GM21447 (cell line): Measurements from ENCODE around the gene NLRP9.

ENCODE experiments used
- ATAC-seq: cut with Tn5 transposase; IDR thresholded peaks from one replicate; pipeline ENCODE4 v1.9.1; 2021; ENCODE audit not compliant: unreplicated experiment

Gene NLRP9

GRCh38 chr19:55704494-55705245, 33.5 kb downstream of the NLRP9 start:
- no peak for ATAC-seq

GRCh38 chr19:55703790-55704215, 34.4 kb downstream of the NLRP9 start:
- no peak for ATAC-seq

DNA sequence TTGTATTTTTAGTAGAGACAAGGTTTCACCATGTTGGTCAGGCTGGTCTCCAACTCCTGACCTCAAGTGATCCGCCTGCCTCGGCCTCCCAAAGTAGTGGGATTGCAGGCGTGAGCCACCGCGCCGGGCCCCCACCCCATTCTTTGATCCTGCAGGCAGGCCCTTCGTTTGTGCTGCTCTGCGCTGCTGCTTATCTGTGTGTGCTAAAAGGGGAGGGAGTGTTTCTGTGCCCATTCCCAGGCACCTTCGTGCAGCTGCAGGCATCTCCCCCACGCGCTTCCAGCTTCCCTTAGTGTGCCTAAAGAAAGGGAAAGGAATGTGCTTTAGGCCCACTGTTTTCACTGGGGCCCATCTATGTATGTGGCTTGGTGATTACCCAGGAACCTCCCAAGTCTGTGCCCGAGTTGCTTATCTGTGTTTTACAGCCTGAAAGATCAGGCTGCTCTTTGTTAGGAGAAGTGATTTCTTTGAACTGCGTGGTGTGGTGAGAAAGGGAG, 36.0 kb downstream of the NLRP9 start:
- no peak for ATAC-seq

GRCh38 chr19:55700813-55701212, 37.4 kb downstream of the NLRP9 start:
- ATAC-seq, result no peak

GRCh38 chr19:55699221-55699620, 39.0 kb downstream of the NLRP9 start:
- ATAC-seq, result no peak

DNA sequence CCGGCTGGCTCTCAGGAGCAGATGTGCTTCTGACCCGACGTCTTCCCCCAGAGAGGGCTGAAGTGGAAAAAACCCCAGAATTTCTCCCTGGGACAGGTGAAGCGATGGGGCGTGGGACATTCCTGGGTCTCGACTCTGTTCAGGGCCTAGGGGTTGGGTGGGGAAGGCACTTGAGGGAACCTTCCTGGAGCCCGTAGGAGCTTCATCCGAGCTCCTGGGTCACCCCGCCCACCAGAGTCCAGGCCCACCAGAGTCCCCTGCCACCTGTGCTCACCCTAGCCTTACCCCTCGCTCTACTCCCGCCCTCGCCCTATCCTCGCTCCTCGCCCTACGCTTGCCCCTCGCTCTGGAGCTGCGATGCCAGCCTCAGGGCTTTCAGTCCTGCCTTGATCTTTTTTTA, 39.9 kb downstream of the NLRP9 start:
- no peak for ATAC-seq

DNA sequence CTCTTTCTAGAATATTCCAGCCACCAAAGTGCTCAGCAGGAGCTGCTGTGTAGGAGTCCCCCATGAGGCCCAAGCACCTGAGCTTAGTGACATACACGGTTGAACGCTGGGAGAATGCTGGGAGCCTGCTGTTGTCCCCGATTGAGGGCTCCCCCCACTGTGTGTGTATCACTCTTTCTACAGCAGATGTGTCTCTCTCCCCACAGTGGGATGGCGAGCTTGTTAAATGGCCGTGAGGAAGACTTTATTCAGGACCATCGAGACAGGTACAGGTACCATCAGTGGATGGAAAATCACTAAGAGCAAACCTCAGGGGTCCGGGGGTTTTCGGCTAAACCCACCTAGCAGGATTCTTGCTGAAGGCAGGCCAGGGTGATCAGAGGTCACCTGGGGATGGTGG, 40.5 kb downstream of the NLRP9 start:
- ATAC-seq, result no peak

GRCh38 chr19:55697069-55697440, 41.1 kb downstream of the NLRP9 start:
- no peak for ATAC-seq

DNA sequence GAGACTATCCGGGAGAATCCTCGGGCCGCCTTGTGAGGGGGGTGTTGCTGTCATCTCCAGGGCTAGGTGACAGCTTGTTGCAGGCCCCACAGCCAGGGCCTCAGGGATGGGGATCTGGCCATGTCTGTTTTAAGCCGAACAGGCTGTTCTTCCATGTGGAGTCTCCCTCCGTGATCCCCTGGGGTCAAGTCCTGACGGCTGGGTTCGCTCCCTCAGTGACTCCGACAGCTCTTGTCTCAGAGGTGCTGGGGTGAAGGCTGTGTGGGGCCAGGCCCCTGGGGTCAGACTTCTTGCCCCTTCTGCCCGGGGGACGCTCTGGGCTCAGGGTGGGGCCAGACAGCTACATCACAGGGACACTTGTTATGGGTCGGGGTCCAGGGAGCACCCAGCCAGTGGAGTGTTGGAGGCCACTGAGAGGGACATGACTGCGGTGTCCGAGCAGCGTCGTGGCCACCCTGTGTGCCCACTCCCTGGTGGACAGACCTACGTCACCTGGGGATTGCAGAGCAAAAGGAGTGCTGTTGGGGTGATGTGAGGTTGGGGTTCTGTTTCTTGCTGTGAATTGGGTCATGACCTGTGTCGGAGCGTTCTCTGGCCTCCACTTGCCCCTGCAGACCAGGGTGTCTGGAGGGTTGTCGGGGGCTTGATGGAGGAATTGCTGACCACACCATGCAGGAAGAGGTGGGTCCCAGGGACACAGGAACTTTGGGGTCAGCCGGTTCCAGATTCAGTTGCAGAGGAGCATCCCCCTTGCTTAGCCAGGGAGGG, 41.7 kb downstream of the NLRP9 start:
- ATAC-seq, result no peak

DNA sequence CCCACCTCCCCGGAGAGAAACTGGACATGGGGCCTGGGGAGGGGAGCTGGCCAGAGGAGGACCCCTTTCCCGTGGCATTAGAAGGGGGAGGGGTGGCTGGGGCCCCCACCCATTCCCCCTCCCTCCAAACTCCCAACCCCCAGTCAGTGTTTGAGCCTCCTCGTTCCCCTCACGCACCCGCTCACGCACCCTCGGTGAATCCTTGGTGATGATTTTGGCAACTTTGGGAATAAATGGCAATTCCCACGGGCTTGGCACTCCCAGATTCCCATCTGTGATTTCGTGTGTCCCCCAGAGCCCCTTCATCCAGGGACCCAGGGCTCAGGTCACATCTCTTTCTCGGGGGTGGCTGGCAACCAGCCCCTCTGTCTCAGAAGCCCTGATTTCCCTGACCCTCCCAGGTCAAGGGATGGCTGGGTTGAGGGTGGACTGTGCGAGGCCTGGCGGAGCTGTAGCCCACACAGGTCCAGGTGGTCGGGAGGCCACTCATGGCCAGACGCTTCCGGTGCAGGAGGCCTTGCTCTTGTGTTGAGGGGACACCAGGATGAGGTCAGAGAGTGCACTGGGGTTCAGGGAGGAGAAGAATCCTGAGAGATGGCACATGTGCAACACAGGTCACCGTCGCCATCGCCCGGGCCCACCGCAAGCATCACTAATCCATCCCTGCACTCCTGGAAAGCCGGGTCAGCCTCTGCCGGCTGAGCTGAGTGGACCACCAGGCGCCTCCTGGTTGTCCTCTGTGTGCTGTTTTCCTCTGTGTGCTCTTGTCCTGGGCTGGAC, 42.5 kb downstream of the NLRP9 start:
- ATAC-seq, result no peak

DNA sequence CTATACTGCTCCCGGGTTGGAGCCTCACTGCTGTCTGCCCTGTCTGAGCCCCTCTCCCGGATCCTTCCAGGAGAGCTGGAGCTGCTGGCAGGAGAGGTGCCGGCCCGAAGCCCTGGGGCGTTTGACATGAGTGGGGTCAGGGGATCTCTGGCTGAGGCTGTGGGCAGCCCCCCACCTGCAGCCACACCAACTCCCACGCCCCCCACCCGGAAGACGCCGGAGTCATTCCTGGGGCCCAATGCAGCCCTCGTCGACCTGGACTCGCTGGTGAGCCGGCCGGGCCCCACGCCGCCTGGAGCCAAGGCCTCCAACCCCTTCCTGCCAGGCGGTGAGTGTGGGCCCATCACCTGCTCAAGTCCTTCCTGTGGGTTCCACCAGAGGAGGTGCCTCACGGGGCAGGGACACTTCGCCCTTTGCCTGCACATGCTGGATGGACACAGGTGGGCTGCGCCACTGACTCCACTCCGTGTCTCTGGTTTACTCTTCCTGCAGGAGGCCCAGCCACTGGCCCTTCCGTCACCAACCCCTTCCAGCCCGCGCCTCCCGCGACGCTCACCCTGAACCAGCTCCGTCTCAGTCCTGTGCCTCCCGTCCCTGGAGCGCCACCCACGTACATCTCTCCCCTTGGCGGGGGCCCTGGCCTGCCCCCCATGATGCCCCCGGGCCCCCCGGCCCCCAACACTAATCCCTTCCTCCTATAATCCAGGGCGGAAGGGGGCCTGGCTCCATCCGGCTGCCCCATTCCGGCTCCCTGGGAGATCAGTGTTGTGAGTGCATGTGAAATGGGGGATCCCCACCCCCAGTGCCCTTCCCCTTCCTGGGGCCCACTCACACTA, 43.3 kb downstream of the NLRP9 start:
- ATAC-seq, result no peak

- no peak for ATAC-seq
These were observed 44.0 kb downstream of the NLRP9 start for GRCh38 chr19:55694241-55694655.

DNA sequence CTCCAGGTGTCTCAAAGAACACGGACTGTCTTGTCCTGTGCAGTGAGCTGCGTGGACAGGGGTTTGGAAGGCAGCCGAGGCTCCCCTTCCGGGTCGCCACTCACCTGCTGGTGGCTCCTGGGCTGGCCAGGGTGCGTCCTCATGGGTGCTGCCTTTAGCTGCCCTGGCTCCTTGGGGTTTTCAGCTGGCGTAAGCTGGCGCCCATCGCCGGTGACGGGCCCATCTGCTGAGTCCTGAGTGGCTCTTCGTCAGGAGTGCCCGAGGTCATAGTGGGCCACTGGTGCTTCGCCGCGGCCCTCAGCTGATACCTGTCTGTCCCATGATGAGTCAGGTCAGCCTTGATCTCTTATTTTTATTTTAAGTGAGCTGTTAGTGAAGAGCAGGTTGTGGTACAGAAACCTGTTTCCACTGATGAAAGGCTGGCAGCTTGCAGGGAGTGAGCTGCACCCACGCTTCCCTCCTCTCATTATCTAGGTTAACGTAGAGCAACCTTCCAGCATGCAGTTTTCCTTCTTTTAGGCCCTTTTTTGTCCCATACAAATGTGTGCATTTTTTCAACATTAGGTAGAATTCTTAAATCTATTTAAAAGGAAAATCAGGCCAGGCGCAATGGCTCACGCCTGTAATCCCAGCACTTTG, 44.7 kb downstream of the NLRP9 start:
- ATAC-seq, result no peak

GRCh38 chr19:55692681-55693081, 45.5 kb downstream of the NLRP9 start:
- no peak for ATAC-seq

- ATAC-seq, result no peak
These were observed 46.4 kb downstream of the NLRP9 start for GRCh38 chr19:55691561-55692481.

- no peak for ATAC-seq
These were observed 47.2 kb downstream of the NLRP9 start for GRCh38 chr19:55690769-55691545.

- ATAC-seq, result no peak
These were observed 48.0 kb downstream of the NLRP9 start for GRCh38 chr19:55690109-55690768.
